GM12891 (cell line): ENCODE measurements around the gene GRIK1.

Experiments used
- DNase-seq: peaks from one replicate; pipeline ENCODE4 v3.0.0; 2011; ENCODE audit warnings: low spot score; ENCODE audit not compliant: insufficient read length
- FAIRE-seq: peaks from 2 replicates; lab custom pipeline; 2011; peaks lifted over from hg19 to GRCh38; lab: Jason Lieb, UNC
- PAX5 ChIP-seq: IDR thresholded peaks from 2 replicates; pipeline ENCODE4 v1.6.1; 2011; ENCODE audit warnings: low read length, moderate library complexity, mild to moderate bottlenecking; ENCODE audit not compliant: insufficient read depth, severe bottlenecking
- POLR2A ChIP-seq: IDR thresholded peaks from 2 replicates; pipeline ENCODE4 v1.6.1; 2011; ENCODE audit warnings: low read depth, low read length, control low read depth
- POLR2AphosphoS5 ChIP-seq: IDR thresholded peaks from 2 replicates; pipeline ENCODE4 v1.6.1; 2011; ENCODE audit warnings: low read depth, low read length, control low read depth
- POU2F2 ChIP-seq: IDR thresholded peaks from 2 replicates; pipeline ENCODE4 v1.6.1; 2011; ENCODE audit warnings: low read depth, mild to moderate bottlenecking, control low read depth, low read length, moderate library complexity
- SPI1 ChIP-seq: IDR thresholded peaks from 2 replicates; pipeline ENCODE4 v1.6.1; 2011; ENCODE audit warnings: low read depth, low read length, control low read depth
- TAF1 ChIP-seq: IDR thresholded peaks from 2 replicates; pipeline ENCODE4 v1.6.1; 2011; ENCODE audit warnings: low read depth, low read length, control low read depth

GRIK1 gene

DNA sequence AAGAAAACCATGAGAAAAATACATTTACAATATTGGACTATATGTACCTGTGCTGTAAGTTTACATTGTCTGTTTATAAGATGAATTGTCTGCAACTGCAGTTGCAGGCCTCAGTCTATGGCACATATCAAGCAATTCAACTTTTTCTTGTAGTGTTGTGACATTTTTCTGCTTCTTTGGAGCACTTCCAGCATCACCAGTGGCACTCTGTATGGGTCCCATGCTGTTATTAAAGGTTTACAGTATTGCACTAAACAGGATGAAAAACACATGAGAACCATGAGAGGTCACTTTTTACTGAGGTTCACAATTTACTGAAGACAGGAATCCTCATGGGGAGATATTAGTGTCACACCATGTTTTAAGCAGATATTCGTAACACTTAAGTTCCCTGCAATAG lies 118.6 kb downstream of the GRIK1 start:
- TF ChIP-seq SPI1 = no peak
- TF ChIP-seq PAX5 = no peak
- TF ChIP-seq POU2F2 = no peak
- no peak for TF ChIP-seq TAF1
- TF ChIP-seq POLR2AphosphoS5 = no peak
- DNase-seq (no peak), FAIRE-seq (no peak)

DNA sequence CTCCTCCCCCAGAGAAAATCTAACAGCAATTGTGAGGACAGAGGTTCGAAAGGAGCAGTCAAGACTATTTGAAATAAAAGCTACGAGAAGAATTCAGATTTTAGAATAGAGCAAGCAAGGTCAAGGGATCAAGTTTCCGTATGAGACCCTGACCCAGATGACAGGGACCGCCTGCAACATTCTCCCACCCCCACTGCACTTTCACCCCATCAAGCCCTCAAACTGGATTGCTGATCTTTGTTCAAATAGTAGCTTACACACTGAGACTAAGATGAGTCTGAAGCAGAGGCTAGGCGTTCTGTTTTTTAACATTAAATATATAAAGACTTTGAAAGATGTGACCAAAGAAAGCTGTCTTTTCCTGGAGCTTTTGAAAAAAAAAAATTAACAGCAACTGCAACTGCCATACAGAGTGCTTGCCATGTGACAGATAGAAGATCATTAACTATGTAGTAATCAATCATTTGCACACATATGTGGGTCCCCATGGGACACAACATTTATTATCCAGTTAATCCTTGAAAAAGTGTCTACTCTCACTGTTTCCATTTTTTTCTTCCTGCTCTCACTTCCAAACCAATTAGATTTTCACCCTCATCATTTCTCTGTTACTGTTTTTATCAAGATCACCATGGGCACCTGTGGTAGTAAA lies 120.0 kb downstream of the GRIK1 start:
- TF ChIP-seq POLR2AphosphoS5 (no peak), POU2F2 (no peak), TAF1 (no peak), PAX5 (no peak), POLR2A (no peak), SPI1 (no peak)
- FAIRE-seq (no peak), DNase-seq (no peak)

DNA sequence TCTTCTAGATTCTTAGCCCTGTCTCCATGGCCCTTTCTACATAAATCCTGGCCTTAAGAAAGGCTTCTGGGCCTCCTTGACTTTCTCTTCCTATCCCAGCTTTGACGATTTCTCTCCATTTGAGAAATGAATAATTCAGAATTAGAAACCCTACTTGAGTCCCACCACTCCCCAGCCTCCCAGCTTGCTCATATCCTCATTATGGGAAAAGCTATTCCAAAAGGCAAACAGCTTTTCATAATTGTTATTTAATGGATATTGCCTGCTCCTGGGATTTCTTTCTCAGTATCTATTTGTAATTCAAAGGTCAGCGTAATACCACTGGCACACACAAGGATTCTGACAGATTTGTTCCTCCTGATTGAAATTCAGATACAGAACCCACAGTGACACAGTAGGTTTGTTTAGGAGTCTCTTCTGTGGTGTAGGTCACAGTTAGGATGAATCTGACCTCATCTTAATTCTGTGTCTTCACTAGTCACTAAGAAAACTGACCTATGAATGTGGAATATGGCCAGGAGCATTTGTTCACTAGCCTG lies 121.3 kb downstream of the GRIK1 start:
- DNase-seq = no peak
- no peak for FAIRE-seq
- TF ChIP-seq POLR2AphosphoS5 (no peak), PAX5 (no peak), SPI1 (no peak), POU2F2 (no peak)

DNA sequence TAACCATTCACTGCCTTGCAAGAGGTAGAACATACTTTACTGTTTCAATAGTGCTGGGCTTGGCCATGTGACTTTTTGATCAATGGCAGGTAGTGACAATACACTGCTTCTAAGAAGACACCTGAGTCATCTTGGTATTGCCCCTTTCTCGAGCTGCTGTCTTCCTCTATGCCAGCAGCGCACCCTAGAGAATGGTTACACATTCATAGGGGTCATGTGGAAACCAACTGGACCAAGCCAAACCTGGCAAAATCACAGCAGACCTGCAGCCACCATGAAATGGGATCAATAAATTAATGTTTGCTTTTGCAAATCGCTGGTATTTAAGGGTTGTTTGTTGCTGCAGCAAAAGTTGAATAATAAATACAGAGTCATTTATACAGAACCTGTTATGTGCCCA lies 122.3 kb downstream of the GRIK1 start:
- DNase-seq (no peak), FAIRE-seq (no peak)
- TF ChIP-seq POLR2A (no peak), POLR2AphosphoS5 (no peak), POU2F2 (no peak), PAX5 (no peak), TAF1 (no peak)

DNA sequence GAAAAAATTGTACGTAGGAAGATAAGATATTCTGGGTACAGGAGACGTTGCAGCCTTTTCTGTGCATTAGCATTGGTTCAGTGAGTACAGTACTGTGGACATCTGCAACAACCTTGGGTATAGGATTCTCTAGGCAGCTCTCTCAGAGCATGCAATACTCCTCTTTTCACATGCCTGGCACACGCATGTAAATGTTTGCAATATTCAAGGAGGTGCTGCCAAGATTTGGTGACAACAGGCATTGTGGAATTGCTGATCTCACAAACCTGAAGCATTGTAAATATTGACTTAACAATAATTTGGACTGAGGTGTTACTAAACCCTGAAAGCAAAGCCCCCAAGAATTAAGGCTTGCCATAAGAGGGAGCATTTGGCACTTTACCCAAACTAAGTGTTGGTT lies 126.8 kb downstream of the GRIK1 start:
- DNase-seq (no peak), FAIRE-seq (no peak)

DNA sequence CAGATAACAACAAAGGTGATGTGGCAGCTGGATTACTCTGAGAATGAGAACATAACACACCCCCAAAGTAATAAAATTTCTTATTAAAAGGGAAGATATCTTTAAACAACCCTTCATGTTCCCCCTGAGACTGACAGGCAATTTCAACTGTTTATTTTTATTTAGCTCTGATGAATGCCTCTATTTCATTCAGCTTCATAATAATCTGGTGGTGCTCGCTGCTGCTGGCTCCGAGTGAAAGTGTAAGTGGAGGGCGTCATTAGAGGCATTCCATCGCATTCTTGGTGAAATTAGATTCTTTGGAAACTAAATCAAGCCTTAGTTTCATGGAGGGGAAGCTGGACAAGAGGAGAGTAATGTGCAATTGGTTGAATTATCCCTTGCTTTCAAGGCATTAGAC lies 128.9 kb downstream of the GRIK1 start:
- FAIRE-seq (no peak), DNase-seq (no peak)
- TF ChIP-seq PAX5 = no peak
- TF ChIP-seq SPI1 = no peak
- no peak for TF ChIP-seq TAF1
- TF ChIP-seq POLR2A = no peak
- no peak for TF ChIP-seq POU2F2
- TF ChIP-seq POLR2AphosphoS5 = no peak

More for the DNA sequence above, 126.8 kb downstream of the GRIK1 start:
- TF ChIP-seq TAF1 (no peak), PAX5 (no peak), POU2F2 (no peak), POLR2A (no peak), SPI1 (no peak), POLR2AphosphoS5 (no peak)

DNA sequence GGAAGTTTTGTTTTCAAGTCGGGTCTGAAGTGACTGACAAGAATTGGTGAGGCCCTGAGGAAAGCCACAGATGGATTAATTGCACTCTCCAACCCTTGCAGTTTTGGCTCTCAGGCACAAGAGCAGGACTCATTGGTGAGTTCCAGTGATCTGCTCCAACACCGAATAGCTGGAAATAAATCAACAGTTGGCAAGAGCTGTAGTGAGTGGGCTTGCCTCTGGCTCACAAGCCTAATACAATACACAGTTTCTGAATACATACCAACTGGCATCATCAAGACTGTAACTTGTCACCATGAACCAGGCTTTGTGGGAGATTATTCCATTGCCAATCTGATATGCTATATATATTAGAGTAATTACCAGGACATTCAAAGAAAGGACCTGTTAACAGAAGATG lies 131.6 kb downstream of the GRIK1 start:
- TF ChIP-seq POLR2A = no peak
- TF ChIP-seq PAX5 = no peak
- TF ChIP-seq POU2F2 = no peak
- no peak for TF ChIP-seq TAF1
- no peak for TF ChIP-seq POLR2AphosphoS5
- no peak for TF ChIP-seq SPI1
- DNase-seq = no peak
- FAIRE-seq = no peak

DNA sequence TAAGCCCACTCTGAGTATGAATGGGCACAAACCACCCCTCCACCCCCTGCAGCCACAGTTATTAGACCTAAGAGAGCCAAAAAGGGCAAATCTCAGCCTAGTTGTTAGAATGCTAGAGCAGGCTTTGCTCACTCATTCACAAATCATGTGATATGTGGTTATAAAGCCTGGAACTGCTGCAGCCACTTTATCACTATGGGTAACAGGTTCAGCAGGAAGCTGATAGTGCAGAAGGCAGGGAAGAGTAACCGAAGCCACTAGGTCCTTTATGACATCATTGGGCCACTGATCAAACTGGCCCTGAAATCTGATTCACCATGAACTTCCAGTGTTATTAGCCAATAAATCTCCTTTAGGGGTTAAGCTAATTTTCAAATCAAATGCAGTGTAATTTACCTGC lies 134.7 kb downstream of the GRIK1 start:
- TF ChIP-seq PAX5 (no peak), POLR2AphosphoS5 (no peak), TAF1 (no peak), POU2F2 (no peak)
- FAIRE-seq (no peak), DNase-seq (no peak)

DNA sequence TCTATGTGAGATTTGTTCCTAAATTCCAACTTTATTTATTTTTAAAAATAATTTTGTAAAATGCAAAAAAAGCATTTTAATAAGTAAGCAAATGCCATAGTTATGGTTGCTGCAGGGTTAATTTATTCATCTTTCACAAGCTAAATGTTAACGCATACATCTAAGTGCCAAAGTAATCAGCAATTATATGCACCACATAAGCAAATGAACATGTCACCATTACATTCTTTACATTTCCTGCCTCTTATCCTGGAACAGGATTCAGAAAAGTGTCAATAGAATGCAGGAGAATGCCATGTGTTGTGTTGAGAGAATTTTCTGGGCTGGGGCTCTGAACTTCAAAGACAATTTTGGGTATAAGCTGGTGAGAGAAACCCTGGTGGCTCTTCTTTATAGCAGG lies 136.6 kb downstream of the GRIK1 start:
- no peak for FAIRE-seq
- DNase-seq = no peak
- TF ChIP-seq PAX5 (no peak), POLR2AphosphoS5 (no peak), TAF1 (no peak), POLR2A (no peak), POU2F2 (no peak), SPI1 (no peak)

DNA sequence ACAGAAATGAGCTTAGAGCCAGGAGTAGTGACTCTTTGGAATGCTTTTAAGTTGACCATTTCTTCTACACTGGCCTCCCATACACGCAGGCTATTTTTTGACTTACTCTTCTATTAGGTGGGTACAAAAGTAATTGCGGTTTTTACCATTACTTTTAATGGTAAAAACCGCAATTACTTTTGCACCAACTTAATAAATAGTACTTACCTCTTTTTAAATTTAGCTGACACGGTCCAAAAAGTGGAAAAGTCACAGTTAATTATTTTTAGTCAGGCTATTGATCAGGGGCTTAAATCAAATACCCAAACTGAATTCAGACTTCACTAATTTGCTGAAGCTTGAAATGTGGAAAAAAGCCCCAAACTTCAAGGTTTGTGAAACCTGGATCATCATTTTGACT lies 138.7 kb downstream of the GRIK1 start:
- FAIRE-seq = no peak
- no peak for DNase-seq
- TF ChIP-seq SPI1 (no peak), POU2F2 (no peak), POLR2A (no peak), POLR2AphosphoS5 (no peak), TAF1 (no peak), PAX5 (no peak)
